K562 (cell line): Measurements from ENCODE around the gene HNRNPLL. TPM values are rescaled to one million over a fixed set of nuclear protein-coding genes. Genes with fewer than 3 reads are reported as not detected.

ENCODE experiments used
- ATF7 ChIP-seq: fragments of 450-650 bp; IDR thresholded peaks from 2 replicates; pipeline ENCODE4 v1.7.1; 2014; ENCODE audit warnings: mild to moderate bottlenecking, moderate library complexity
- BCOR ChIP-seq: fragments of 450-650 bp; IDR thresholded peaks from 2 replicates; pipeline ENCODE4 v1.6.1; 2016
- BMI1 ChIP-seq: fragments of 150-350 bp; IDR thresholded peaks from 2 replicates; pipeline ENCODE4 v1.6.1; 2014; ENCODE audit warnings: low read length
- DPF2 ChIP-seq: fragments of 450-650 bp; IDR thresholded peaks from 2 replicates; pipeline ENCODE4 v1.6.1; 2016
- ESRRA ChIP-seq: fragments of 450-650 bp; IDR thresholded peaks from 2 replicates; pipeline ENCODE4 v1.6.1; 2014; ENCODE audit warnings: low read depth, mild to moderate bottlenecking, moderate library complexity, borderline replicate concordance
- GTF2E2 ChIP-seq: fragments of 200-800 bp; sonication (Bioruptor generic); IDR thresholded peaks from 2 replicates; pipeline ENCODE4 v1.6.1; 2016; ENCODE audit warnings: missing genetic modification characterization, missing compliant biosample characterization
- GTF2F1 ChIP-seq: IDR thresholded peaks from 2 replicates; pipeline ENCODE4 v1.6.1; 2011; ENCODE audit warnings: low read depth, low read length, improper control_type of control experiment
- KDM1A ChIP-seq, 2 experiments: fragments of 450-650 bp; IDR thresholded peaks; 2 replicates each; pipeline ENCODE4 v1.6.1; 2016; ENCODE audit warnings: mild to moderate bottlenecking in 2 of 2
- MCM2 ChIP-seq: fragments of 450-650 bp; IDR thresholded peaks from 2 replicates; pipeline ENCODE4 v1.6.1; 2017; ENCODE audit warnings: low read depth, mild to moderate bottlenecking
- NFATC3 ChIP-seq: fragments of 450-650 bp; IDR thresholded peaks from 2 replicates; pipeline ENCODE4 v1.6.1; 2017; ENCODE audit warnings: mild to moderate bottlenecking
- PCBP1 ChIP-seq: fragments of 200-400 bp; formaldehyde crosslinking; IDR thresholded peaks from 2 replicates; pipeline ENCODE4 v1.6.1; 2018; ENCODE audit warnings: mild to moderate bottlenecking, low read depth, low read length; ENCODE audit not compliant: poor library complexity, severe bottlenecking
- RB1 ChIP-seq: fragments of 450-650 bp; IDR thresholded peaks from 2 replicates; pipeline ENCODE4 v1.6.1; 2017; ENCODE audit warnings: low read depth, mild to moderate bottlenecking
- SIX5 ChIP-seq, 2 experiments: IDR thresholded peaks; 2 replicates each; pipeline ENCODE4 v1.6.1; 2011; ENCODE audit warnings: low read length in 2 of 2, borderline replicate concordance in 1 of 2, low read depth in 1 of 2, mild to moderate bottlenecking in 1 of 2, moderate library complexity in 1 of 2; ENCODE audit not compliant: insufficient read depth in 1 of 2
- TEAD4 ChIP-seq, 2 experiments: sonication (generic) in 1 of 2; formaldehyde crosslinking in 1 of 2; IDR thresholded peaks; 2 replicates each; pipeline versions ENCODE4 v1.6.1 to v1.8.0; 2012 to 2022; ENCODE audit warnings: borderline replicate concordance in 1 of 2, inconsistent platforms in 1 of 2, low read length in 1 of 2, mild to moderate bottlenecking in 1 of 2, missing genetic modification reagents in 1 of 2
- ZKSCAN1 ChIP-seq: fragments of 150-350 bp; IDR thresholded peaks from 2 replicates; pipeline ENCODE4 v1.6.1; 2016; ENCODE audit warnings: low read depth, low read length
- ZNF444 ChIP-seq: fragments of 250-450 bp; sonication (Bioruptor Pico); IDR thresholded peaks from 2 replicates; pipeline ENCODE4 v1.4.0; 2020; ENCODE audit warnings: mild to moderate bottlenecking, moderate library complexity
- ZNF583 ChIP-seq: fragments of 250-450 bp; sonication (Bioruptor Pico); IDR thresholded peaks from 2 replicates; pipeline ENCODE4 v1.4.0; 2020
- polyA plus RNA-seq, 8 experiments: library from polyadenylated mRNA; depleted of rRNA in 4 of 8; stranded (reverse) in 5 of 8; unstranded in 3 of 8; fragments of >200 nt; fragmentation: Nextera tagmentation in 2 of 8; fragmentation: Illumina TruSeq in 1 of 8; extraction: Ambion mirVana in 2 of 8; extraction: Trizol in 1 of 8; gene quantifications; 2 replicates each; pipeline versions ENCODE4 v1.2.1 to v1.2.3, GENCODE V29; 2011 to 2014; ENCODE audit warnings: inconsistent platforms in 1 of 8, missing spikeins in 1 of 8
- total RNA-seq, 7 experiments: library from RNA; depleted of rRNA in 6 of 7; stranded (reverse); fragments of >200 nt in 6 of 7; fragmentation: Illumina TruSeq in 2 of 7; extraction: Trizol in 2 of 7; gene quantifications; 2 replicates each; pipeline versions ENCODE4 v1.2.1 to v1.2.3, GENCODE V29; 2011 to 2021; ENCODE audit warnings: low replicate concordance in 1 of 7
- TF ChIP-seq, protein P1 (sequence below): fragments of 250-450 bp; sonication (Bioruptor Pico); IDR thresholded peaks from 2 replicates; pipeline ENCODE4 v1.5.0; 2022; ENCODE audit warnings: mild to moderate bottlenecking
- TF ChIP-seq, protein P2 (sequence below): fragments of 450-650 bp; IDR thresholded peaks from 2 replicates; pipeline ENCODE4 v1.6.1; 2016
- TF ChIP-seq, protein P3 (sequence below): fragments of 250-450 bp; sonication (Bioruptor Pico); IDR thresholded peaks from 2 replicates; pipeline ENCODE4 v1.4.0; 2020; ENCODE audit warnings: mild to moderate bottlenecking, moderate library complexity
- TF ChIP-seq, protein P4 (sequence below): sonication (generic); formaldehyde crosslinking; IDR thresholded peaks from 2 replicates; pipeline ENCODE4 v1.8.0; 2022; ENCODE audit warnings: mild to moderate bottlenecking, missing genetic modification reagents, borderline replicate concordance
- TF ChIP-seq, protein P5 (sequence below): fragments of 250-450 bp; sonication (Bioruptor Pico); IDR thresholded peaks from 2 replicates; pipeline ENCODE4 v1.5.0; 2020; ENCODE audit warnings: mild to moderate bottlenecking, borderline replicate concordance

HNRNPLL gene
- total and polyA plus RNA-seq, 9 of the 15 experiments (the other 6 are each of a cell fraction or from before 2014, with no cell fraction given), result 19.8 to 135 (median 57.8) TPM

DNA sequence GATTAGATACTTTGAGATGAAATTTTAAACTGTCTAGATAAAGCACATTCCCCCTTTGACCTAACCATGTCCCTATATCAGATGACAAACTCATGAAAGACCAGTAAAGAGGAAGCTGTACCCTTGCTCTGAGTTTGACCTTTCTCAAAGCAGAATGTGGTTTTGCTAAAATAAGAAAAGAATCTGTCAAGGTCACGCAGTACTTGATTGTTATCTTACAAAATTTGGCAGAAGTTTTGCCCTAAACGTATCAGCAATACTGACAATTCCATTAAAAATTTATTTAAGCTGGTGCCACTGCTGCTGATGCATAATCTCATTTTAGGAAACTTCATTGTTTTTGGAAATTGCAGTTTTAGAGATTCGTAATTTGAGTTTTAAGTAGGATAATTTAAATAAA is 32.0 kb upstream of the HNRNPLL start (continued):
- TF ChIP-seq ZKSCAN1 (no peak), BMI1 (no peak), ESRRA (peak; percentile 100), NFATC3 (no peak), TEAD4 (IDR thresholded peaks at IDR 0.05; ENCODE audit: low read length) (peak; percentile 79), TEAD4 (CRISPR knock-in tag; IDR thresholded peaks at IDR 0.05; ENCODE audit: borderline replicate concordance) (no peak), ZNF444 (CRISPR knock-in tag) (no peak), GTF2E2 (tag) (no peak), DPF2 (peak; percentile 38), ZNF583 (no peak), BCOR (no peak), GTF2F1 (no peak), KDM1A (IDR thresholded peaks at IDR 0.05) (peak; percentile 85 to 88), RB1 (no peak), ATF7 (peak; percentile 18; the same call in 1 of the 2 replicates), PCBP1 (no peak), MCM2 (no peak), SIX5 (IDR thresholded peaks at IDR 0.05; ENCODE audit: borderline replicate concordance in 1 of 2, insufficient read depth in 1 of 2, low read depth in 1 of 2, low read length in 2 of 2) (no peak)
- TF ChIP-seq, protein P1, sequence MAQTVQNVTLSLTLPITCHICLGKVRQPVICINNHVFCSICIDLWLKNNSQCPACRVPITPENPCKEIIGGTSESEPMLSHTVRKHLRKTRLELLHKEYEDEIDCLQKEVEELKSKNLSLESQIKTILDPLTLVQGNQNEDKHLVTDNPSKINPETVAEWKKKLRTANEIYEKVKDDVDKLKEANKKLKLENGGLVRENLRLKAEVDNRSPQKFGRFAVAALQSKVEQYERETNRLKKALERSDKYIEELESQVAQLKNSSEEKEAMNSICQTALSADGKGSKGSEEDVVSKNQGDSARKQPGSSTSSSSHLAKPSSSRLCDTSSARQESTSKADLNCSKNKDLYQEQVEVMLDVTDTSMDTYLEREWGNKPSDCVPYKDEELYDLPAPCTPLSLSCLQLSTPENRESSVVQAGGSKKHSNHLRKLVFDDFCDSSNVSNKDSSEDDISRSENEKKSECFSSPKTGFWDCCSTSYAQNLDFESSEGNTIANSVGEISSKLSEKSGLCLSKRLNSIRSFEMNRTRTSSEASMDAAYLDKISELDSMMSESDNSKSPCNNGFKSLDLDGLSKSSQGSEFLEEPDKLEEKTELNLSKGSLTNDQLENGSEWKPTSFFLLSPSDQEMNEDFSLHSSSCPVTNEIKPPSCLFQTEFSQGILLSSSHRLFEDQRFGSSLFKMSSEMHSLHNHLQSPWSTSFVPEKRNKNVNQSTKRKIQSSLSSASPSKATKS, result no peak
- TF ChIP-seq, protein P2, sequence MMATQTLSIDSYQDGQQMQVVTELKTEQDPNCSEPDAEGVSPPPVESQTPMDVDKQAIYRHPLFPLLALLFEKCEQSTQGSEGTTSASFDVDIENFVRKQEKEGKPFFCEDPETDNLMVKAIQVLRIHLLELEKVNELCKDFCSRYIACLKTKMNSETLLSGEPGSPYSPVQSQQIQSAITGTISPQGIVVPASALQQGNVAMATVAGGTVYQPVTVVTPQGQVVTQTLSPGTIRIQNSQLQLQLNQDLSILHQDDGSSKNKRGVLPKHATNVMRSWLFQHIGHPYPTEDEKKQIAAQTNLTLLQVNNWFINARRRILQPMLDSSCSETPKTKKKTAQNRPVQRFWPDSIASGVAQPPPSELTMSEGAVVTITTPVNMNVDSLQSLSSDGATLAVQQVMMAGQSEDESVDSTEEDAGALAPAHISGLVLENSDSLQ, result 0 out of 2 replicates have a peak, but pooled peaks have one; percentile 14
- TF ChIP-seq, protein P3, sequence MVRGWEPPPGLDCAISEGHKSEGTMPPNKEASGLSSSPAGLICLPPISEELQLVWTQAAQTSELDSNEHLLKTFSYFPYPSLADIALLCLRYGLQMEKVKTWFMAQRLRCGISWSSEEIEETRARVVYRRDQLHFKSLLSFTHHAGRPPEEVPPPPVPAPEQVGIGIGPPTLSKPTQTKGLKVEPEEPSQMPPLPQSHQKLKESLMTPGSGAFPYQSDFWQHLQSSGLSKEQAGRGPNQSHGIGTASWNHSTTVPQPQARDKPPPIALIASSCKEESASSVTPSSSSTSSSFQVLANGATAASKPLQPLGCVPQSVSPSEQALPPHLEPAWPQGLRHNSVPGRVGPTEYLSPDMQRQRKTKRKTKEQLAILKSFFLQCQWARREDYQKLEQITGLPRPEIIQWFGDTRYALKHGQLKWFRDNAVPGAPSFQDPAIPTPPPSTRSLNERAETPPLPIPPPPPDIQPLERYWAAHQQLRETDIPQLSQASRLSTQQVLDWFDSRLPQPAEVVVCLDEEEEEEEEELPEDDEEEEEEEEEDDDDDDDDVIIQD (CRISPR knock-in tag), result no peak
- TF ChIP-seq, protein P4, sequence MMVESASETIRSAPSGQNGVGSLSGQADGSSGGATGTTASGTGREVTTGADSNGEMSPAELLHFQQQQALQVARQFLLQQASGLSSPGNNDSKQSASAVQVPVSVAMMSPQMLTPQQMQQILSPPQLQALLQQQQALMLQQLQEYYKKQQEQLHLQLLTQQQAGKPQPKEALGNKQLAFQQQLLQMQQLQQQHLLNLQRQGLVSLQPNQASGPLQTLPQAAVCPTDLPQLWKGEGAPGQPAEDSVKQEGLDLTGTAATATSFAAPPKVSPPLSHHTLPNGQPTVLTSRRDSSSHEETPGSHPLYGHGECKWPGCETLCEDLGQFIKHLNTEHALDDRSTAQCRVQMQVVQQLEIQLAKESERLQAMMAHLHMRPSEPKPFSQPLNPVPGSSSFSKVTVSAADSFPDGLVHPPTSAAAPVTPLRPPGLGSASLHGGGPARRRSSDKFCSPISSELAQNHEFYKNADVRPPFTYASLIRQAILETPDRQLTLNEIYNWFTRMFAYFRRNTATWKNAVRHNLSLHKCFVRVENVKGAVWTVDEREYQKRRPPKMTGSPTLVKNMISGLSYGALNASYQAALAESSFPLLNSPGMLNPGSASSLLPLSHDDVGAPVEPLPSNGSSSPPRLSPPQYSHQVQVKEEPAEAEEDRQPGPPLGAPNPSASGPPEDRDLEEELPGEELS (CRISPR knock-in tag), result no peak
- TF ChIP-seq, protein P5, sequence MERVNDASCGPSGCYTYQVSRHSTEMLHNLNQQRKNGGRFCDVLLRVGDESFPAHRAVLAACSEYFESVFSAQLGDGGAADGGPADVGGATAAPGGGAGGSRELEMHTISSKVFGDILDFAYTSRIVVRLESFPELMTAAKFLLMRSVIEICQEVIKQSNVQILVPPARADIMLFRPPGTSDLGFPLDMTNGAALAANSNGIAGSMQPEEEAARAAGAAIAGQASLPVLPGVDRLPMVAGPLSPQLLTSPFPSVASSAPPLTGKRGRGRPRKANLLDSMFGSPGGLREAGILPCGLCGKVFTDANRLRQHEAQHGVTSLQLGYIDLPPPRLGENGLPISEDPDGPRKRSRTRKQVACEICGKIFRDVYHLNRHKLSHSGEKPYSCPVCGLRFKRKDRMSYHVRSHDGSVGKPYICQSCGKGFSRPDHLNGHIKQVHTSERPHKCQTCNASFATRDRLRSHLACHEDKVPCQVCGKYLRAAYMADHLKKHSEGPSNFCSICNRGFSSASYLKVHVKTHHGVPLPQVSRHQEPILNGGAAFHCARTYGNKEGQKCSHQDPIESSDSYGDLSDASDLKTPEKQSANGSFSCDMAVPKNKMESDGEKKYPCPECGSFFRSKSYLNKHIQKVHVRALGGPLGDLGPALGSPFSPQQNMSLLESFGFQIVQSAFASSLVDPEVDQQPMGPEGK (CRISPR knock-in tag), result no peak
